IgD-negative memory B cell (primary cell): ENCODE measurements around the gene APOD. TPM values are rescaled to one million over a fixed set of nuclear protein-coding genes. Genes with fewer than 3 reads are reported as not detected.
A peak's percentile ranks its signal among the peaks of the same experiment; 100 is the strongest.
"Not testable (repeated sequence)": the region's sequence is repeated elsewhere in the genome, so short reads cannot be mapped to it uniquely, and the experiment has no call there.

Experiments
- H3K27ac Mint-ChIP-seq, 3 donors: one replicate each; pipeline ENCODE4 v1.8.0; 2020 to 2022; ENCODE audit warnings: mild to moderate bottlenecking in 3 of 3, mixed read lengths in 3 of 3, moderate library complexity in 1 of 3
- H3K27me3 Mint-ChIP-seq: one replicate; pipeline ENCODE4 v1.8.0; 2021; ENCODE audit warnings: mixed read lengths
- H3K36me3 Mint-ChIP-seq: one replicate; pipeline ENCODE4 v1.8.0; 2020; ENCODE audit warnings: mild to moderate bottlenecking, mixed read lengths
- H3K4me1 Mint-ChIP-seq, 3 donors: one replicate each; pipeline ENCODE4 v1.8.0; 2020 to 2022; ENCODE audit warnings: mixed read lengths in 3 of 3, mild to moderate bottlenecking in 1 of 3
- H3K4me3 Mint-ChIP-seq, 4 donors: one replicate each; pipeline ENCODE4 v1.8.0; 2020 to 2022; ENCODE audit warnings: mild to moderate bottlenecking in 4 of 4, mixed read lengths in 4 of 4, moderate library complexity in 3 of 4
- H3K9me3 Mint-ChIP-seq, 3 donors: one replicate each; pipeline ENCODE4 v1.8.0; 2020 to 2021; ENCODE audit warnings: mixed read lengths in 3 of 3, mild to moderate bottlenecking in 1 of 3
- polyA plus RNA-seq: library from polyadenylated mRNA; unstranded; fragments of 300-500 nt; fragmentation: Illumina TruSeq; gene quantifications from one replicate; pipeline ENCODE4 v1.2.3, GENCODE V29; 2021

The APOD gene
- not detected for polyA plus RNA-seq

- H3K4me1 Mint-ChIP-seq = no peaks in the 10 kb centered on the region
- no peak within 1 kb of the TSS for H3K27ac Mint-ChIP-seq
- no peaks in the 10 kb centered on the region for H3K36me3 Mint-ChIP-seq
- H3K4me3 Mint-ChIP-seq = no peak within 1 kb of the TSS
- no peaks in the 10 kb centered on the region for H3K27me3 Mint-ChIP-seq
- H3K9me3 Mint-ChIP-seq = no peaks in the 10 kb centered on the region
Measured at GRCh38 chr3:195583831-195584542, at the start of gene APOD. Gene APOD, minus strand, starts transcription at chr3:195583940. Its CDS starts 4,479 bp downstream, at chr3:195579461.

DNA sequence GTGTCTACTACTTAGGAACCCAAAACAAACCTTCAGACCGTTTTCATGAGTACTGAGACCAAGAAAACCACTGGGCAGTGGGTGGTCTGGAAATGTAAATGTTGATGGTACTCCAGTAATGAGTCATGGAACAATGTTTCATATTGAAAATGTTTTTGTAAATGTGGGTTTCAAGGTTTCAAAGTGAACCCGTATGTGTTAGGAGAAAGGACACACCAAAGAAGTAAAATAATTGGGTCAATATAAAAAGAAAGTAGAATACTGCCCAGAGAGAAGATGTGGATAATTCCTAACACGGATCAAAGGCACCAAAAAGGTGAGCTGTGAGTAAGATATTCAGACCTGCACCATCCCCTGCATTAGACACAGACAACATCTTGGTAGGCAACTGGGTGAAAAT lies 49.6 kb upstream of the APOD start:
- H3K36me3 Mint-ChIP-seq, H3K27me3 Mint-ChIP-seq, H3K9me3 Mint-ChIP-seq, H3K4me1 Mint-ChIP-seq: not testable (repeated sequence)
- Mint-ChIP-seq H3K4me3 (peak overlapping the region in 1 of 4 donors; percentile 60), H3K27ac (peak overlapping the region in 1 of 3 donors; percentile 58)

- Mint-ChIP-seq H3K27ac (peak overlapping the region in 2 of 3 donors; percentile 6 to 58), H3K4me3 (peak overlapping the region in 3 of 4 donors; percentile 28 to 60 (median 39))
- H3K4me1 Mint-ChIP-seq, H3K36me3 Mint-ChIP-seq, H3K9me3 Mint-ChIP-seq, H3K27me3 Mint-ChIP-seq: not testable (repeated sequence)
Measured at GRCh38 chr3:195632501-195633185, 48.9 kb upstream of the APOD start.

DNA sequence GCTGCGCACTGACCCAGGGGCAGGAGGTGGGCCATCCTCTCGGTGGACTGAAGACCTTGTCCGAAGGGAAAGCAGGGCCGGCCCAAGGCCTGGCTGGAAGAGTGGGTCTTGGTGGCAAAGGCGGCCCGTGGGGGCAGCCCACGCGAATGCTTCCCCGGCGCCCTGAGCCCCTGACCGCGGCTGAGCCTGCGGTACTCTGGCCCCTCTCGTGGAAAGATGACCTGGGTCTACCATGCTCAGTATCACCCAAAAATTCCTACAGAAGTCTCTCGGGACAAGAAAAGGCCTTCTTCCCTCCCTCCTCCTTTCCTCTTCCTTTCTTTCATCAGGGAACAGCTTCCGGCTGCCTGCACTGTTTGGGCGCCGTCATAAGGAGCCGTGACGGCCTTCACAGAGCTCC lies 48.3 kb upstream of the APOD start:
- H3K27ac Mint-ChIP-seq, H3K27me3 Mint-ChIP-seq, H3K36me3 Mint-ChIP-seq, H3K9me3 Mint-ChIP-seq, H3K4me1 Mint-ChIP-seq: not testable (repeated sequence)
- H3K4me3 Mint-ChIP-seq = peak overlapping the region in 1 of 4 donors; percentile 60

DNA sequence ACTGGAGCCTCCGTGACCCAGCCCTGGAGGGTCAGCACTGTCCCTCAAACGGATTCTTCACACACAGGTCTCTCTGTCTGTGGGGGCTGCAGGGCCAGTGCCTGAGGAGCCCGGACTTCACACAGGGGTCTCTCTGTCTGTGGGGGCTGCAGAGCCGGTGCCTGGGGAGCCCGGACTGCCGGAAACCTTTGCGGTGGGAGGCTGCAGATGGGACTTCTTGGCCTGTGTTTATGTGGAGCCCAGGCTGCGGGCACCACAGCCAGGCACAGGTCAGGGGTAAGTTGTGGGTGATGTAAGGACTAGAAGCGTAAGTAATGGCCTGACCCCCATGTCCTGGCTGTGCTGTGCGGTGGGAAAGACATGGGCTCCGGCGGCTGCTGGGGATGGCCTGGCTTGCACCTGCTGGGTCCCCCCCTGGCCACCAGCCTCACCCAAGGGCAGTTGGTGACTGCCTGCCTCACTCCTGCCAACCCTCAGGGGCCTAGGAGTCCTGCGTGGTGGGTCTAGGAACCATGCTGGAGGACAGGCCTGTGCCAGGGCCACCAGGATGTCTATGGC lies 47.3 kb upstream of the APOD start:
- H3K9me3 Mint-ChIP-seq, H3K4me3 Mint-ChIP-seq, H3K27me3 Mint-ChIP-seq, H3K27ac Mint-ChIP-seq, H3K4me1 Mint-ChIP-seq, H3K36me3 Mint-ChIP-seq: not testable (repeated sequence)

DNA sequence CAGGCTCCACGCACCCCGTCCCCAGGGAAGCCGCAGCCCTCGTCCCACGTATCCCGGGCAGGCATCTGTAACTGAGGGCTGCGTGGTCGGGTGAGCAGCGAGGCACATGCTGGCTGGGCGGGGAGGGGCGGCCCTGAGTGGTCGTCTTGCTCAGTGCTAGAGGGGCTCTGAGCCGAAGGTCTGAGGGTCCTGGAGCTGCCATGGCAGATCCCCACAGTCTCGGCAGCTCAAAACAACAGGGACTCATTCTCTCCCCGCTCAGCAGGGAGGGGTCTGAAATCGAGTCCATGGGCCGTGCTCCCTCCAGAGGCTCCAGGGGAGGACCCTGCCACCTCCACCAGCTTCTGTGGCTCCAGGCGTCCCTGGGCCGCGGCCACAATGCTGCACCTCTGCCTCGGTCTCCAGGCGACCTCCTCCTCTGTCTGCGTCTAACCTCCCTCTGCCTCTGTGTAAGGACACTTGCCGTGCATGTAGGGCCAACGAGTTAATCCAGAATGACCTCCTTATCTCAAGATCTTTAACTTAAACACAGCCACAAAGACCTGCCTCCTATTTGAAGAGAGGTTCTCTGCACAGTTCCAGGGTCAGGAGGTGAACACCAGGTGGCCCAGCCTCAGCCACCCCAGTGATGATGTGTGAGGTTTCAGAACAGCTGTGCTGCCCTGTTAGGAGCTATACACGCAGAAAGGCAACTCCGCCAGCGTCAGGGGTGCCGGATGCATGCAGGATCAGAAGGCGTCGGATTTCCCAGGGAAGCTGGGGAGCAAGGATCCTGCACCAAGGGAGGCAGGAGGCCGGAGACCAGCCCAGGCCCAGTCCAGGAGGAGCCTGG lies 46.6 kb upstream of the APOD start:
- H3K27ac Mint-ChIP-seq, H3K9me3 Mint-ChIP-seq, H3K4me3 Mint-ChIP-seq, H3K4me1 Mint-ChIP-seq, H3K36me3 Mint-ChIP-seq, H3K27me3 Mint-ChIP-seq: not testable (repeated sequence)

DNA sequence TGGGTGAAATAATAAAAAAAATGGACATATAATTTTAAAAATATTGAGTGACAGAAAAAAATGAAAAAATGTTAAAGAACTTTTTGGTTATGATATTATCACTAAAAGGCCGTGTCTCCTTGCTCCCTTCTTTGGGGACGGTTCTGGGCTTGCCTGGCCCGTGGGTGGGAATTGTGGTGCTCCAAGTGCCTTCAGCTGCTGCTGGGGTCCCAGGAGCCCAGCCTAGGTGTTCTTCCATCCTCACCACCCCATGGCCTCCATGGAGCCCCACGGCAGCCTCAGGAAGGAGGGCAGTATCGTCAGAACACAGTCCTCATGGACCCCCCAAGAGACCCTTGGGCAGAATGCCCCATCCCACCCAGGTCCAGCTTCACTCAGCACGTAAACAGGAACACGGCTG lies 45.9 kb upstream of the APOD start:
- not testable (repeated sequence) for H3K4me1 Mint-ChIP-seq, H3K36me3 Mint-ChIP-seq, H3K9me3 Mint-ChIP-seq, H3K27me3 Mint-ChIP-seq, H3K4me3 Mint-ChIP-seq, H3K27ac Mint-ChIP-seq

- not testable (repeated sequence) for H3K27ac Mint-ChIP-seq, H3K36me3 Mint-ChIP-seq, H3K4me1 Mint-ChIP-seq, H3K27me3 Mint-ChIP-seq, H3K9me3 Mint-ChIP-seq
- peak overlapping the region in 1 of 4 donors; percentile 42 for H3K4me3 Mint-ChIP-seq
Measured at GRCh38 chr3:195628386-195628920, 44.7 kb upstream of the APOD start.

DNA sequence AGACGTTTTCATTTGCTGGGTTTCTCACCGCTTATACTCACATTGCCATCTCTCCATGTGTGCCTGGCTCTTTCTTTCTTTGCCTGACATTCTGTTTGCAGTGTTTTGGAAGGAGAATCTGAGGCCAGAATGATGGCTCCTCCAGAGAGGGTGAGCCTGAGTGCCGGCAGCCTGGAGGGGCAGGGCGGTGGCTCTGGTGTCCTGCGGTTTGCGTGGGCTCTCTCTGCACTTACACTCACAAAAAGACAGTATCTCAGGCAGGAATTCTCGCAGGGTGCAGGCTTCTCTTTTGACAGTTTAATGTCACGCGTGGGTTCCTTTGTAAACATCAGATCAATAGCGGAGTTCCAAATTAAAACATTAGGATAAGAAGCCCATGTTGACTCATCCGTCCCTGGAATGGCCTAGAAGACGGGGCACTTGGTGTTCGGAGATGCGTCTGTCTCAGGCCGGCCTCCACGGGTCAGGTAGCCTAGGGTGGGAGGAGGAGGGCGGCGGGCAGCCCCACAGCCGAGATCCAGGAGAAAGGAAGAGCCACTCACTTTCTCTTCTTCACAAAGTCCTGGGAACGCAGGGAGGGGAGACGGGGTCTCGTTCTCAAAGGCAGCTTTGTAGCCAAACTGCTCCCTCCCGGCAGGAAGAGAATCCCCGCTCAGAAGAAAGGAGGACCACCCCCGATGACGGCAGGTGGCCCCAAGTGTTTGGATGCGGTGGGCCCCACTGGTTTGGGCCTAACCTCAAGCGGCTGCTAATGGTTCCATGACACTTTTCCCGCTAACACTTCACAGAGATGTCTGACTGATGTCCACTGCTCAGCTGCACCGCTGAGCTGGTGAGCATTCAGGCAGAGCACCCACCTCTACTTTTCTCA lies 44.0 kb upstream of the APOD start:
- H3K36me3 Mint-ChIP-seq, H3K27me3 Mint-ChIP-seq, H3K9me3 Mint-ChIP-seq, H3K4me1 Mint-ChIP-seq: not testable (repeated sequence)
- Mint-ChIP-seq H3K4me3 (peak overlapping the region in 1 of 4 donors; percentile 42), H3K27ac (peak overlapping the region in 1 of 3 donors; percentile 11)

GRCh38 chr3:195624603-195625560 lies 41.1 kb upstream of the APOD start:
- H3K4me1 Mint-ChIP-seq, H3K9me3 Mint-ChIP-seq, H3K36me3 Mint-ChIP-seq, H3K27me3 Mint-ChIP-seq: not testable (repeated sequence)
- peak overlapping the region; percentile 11 to 71 (median 59) for H3K4me3 Mint-ChIP-seq
- H3K27ac Mint-ChIP-seq = peak overlapping the region; percentile 9 to 53 (median 27)

- not testable (repeated sequence) for H3K27ac Mint-ChIP-seq, H3K27me3 Mint-ChIP-seq, H3K4me1 Mint-ChIP-seq, H3K36me3 Mint-ChIP-seq, H3K4me3 Mint-ChIP-seq, H3K9me3 Mint-ChIP-seq
Measured at GRCh38 chr3:195624171-195624570, 40.4 kb upstream of the APOD start.

GRCh38 chr3:195623217-195623965 lies 39.7 kb upstream of the APOD start:
- not testable (repeated sequence) for H3K4me1 Mint-ChIP-seq, H3K4me3 Mint-ChIP-seq, H3K27me3 Mint-ChIP-seq, H3K9me3 Mint-ChIP-seq, H3K36me3 Mint-ChIP-seq, H3K27ac Mint-ChIP-seq

- not testable (repeated sequence) for H3K36me3 Mint-ChIP-seq, H3K27ac Mint-ChIP-seq, H3K27me3 Mint-ChIP-seq, H3K4me3 Mint-ChIP-seq, H3K9me3 Mint-ChIP-seq, H3K4me1 Mint-ChIP-seq
Measured at GRCh38 chr3:195622523-195623170, 38.9 kb upstream of the APOD start.
